NCI-H1092 (cell line): ENCODE data around the gene ZNF467.

Experiments
- DNase-seq: peaks from one replicate; lab custom pipeline; 2025; lab: John Stamatoyannopoulos, UW

Gene ZNF467

DNA sequence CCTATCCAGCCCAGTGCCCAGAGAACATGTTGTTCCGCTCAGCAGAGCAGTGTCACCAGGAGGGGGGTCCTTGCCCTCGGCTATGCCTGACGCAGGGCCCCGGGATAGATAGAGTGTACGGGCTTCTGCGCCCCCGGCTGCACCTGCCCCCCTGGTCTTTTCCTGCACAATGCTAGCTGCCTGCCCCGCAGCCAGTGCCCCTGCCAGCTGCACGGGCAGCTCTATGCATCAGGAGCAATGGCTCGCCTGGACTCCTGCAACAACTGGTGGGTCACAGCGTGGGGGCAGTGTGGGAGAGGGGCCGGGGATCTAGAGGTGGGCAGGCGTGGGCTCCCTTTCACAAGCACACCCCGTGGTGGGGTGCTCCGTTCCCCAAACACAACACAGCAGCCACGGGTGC, 33.3 kb upstream of the ZNF467 start:
- DNase-seq, result no peak

DNA sequence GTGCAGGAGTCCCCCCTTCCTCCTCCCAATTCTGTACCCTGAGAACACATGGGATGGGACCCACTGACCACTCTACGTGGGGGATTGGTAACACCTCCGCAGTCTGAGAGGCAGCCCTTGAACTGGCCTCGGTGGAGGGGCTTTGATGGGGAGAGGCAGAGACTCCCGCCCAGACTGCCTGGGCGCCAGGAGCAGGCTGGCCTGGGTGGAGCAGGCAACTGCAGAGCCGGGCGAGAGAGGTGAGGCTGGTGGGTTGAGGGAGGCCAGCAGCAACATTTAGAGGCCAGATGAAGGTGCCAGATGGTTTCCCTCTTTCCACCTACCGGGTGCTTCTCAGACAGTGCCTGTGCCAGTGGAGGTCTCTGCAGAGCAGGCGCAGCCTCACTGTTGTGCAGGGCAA, 30.7 kb upstream of the ZNF467 start:
- no peak for DNase-seq

DNA sequence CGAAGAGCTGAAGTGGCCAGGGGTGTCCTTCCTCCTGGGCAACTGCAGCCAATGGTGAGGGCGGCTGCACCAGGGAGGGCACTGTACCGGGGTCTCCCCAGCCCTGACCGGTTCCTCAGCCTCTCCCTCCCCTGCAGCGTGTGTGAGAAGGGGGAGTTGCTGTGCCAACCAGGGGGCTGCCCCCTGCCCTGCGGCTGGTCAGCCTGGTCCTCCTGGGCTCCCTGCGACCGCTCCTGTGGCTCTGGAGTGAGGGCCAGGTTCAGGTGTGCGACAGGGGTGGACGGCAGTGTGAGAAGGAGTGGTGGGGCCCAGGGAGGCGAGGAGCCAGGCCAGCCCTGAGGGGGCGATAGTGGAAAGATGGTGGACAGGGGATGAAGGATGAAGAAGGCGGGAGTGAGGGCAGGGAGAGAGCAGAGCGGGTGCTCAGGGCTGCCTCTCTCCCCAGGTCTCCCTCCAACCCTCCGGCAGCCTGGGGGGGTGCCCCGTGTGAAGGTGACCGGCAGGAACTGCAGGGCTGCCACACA, 30.2 kb upstream of the ZNF467 start:
- DNase-seq, result no peak

DNA sequence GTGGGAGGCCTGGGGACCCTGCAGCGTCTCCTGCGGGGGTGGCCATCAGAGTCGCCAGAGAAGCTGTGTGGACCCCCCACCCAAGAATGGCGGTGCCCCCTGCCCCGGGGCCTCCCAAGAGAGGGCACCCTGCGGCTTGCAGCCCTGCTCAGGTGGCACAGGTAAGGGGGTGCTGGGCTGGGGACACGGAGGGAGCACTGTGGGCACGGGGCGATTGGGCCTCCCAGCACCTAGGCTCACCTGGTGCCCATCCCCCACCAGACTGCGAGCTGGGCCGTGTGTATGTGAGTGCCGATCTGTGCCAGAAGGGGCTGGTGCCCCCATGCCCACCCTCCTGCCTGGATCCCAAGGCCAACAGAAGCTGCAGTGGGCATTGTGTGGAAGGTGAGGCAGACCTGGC, 29.6 kb upstream of the ZNF467 start:
- DNase-seq, result no peak

DNA sequence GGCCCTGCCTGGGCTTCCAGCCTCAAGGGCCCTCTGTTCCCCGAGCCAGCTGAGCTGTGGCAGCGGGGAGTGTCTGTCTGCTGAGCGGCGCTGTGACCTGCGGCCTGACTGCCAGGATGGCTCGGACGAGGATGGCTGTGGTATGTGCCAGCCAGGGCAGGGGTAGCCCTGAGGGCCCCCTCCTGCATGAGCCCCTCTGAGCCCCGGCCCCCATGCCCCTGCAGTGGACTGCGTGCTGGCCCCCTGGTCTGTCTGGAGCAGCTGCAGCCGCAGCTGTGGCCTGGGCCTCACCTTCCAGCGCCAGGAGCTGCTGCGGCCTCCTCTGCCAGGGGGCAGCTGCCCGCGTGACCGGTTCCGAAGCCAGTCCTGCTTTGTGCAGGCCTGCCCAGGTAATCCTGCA, 28.4 kb upstream of the ZNF467 start:
- no peak for DNase-seq

DNA sequence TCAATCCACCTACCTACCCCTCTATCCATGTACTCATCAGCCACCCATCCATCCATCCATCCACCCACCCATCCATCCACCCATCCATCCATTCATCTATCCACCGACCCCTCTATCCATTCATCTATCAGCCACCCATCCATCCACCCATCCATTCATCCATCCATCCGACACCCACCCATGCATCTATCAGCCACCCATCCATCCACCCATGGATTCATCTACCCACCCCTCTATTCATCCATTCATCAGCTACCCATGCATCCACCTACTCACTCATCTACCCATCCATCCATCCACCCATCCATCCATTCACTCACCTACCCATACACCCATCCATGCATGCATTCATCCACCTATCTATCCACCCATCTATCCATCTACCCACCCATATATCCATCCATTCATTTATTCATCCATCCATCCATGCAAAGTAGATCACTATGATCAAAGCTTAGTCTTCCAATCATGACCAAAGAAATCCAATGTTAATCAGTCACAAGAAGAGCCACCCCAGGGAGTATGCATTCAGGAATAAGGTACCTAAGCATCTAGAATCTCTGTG, 27.7 kb upstream of the ZNF467 start:
- DNase-seq, result no peak

DNA sequence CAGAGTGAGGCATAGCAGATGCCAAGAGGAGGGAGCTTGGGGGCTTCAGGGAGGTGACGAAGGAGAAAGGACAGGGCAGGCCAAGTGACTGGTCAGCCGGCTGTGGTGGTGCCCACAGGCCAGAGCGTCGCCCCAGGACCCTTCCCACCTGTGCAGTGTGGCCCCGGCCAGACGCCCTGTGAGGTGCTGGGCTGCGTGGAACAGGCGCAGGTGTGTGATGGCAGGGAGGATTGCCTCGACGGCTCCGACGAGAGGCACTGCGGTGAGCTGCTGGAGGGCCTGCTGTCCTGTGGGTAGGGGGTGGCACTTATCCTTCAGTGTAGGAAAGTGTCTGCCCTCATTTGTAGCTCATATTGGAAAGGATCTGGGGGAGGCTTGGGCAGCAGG, 26.8 kb upstream of the ZNF467 start:
- no peak for DNase-seq

DNA sequence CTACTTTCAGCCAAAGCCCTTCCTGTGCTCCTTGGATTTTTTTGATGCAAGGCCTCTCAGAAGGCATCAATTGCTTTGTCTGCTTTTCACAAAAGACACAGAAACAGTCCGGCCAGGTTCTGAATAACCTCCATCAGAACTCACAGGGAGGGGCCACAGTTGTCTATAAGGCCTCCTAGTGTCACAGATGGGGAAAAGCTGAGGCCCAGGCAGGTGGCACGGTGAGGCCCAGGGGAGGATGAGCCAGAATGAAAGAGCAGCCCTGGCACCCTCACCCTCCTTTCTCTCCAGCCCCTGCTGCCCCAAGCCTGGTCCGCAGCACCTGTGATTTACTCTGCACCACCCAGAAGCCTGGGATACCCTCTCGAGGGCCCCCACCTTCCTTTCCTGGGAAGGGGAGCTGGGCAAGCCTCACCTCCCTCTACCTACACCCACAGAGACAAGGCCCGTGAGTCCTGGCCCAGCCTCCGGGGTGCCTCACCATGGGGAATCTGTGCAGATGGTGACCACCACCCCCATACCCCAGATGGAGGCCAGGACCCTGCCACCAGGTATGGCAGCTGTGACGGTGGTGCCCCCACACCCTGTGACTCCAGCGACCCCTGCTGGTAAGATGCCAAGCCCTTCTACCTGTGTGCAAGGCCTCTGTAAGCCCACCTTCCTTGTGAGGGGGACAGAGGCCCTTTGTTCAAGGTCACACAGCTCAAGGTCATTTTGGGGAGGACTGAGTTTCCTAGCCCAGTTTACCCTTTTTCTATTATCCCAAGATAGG, 26.2 kb upstream of the ZNF467 start:
- DNase-seq, result no peak

DNA sequence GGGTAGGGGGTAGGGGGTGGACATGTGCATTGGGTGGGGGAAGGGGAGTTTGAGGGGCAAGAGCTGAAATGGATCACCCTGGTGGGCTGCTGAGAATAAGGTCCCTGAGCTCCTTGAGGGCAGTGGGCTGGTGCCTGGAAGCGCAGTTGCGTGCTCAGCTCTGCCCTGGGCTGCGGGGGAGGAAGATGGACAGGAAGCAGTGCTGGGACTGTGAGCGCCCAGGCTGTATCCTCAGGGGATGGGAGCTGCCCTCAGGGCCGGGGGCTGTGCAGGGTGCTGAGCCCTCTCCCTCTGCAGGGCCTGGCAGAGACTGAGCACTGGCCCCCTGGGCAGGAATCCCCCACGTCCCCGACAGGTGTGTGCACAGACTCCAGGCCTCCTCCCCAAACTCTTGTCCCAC, 24.4 kb upstream of the ZNF467 start:
- no peak for DNase-seq

DNA sequence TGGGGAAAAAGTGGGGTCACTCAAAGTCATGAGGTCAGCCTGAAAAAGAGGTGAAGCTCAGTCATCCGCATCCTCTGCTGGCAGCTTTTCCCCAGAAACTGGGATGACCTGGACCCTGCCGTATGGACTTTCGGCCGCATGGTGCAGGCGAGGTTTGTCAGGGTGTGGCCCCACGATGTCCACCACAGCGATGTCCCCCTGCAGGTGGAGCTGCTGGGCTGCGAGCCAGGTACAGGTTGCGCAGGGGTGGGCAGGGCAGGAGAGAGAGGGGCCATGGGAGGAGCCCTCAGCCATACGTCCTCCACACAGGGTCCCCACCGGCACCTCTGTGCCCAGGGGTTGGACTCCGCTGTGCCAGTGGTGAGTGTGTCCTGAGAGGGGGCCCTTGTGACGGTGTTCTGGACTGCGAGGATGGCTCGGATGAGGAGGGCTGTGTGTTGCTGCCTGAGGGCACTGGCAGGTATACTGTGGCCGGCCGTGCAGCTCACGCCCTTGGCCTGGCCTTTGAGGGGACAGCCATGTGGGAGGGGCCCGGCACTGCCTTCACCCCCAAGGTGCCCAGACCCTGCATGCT, 23.0 kb upstream of the ZNF467 start:
- no peak for DNase-seq

DNA sequence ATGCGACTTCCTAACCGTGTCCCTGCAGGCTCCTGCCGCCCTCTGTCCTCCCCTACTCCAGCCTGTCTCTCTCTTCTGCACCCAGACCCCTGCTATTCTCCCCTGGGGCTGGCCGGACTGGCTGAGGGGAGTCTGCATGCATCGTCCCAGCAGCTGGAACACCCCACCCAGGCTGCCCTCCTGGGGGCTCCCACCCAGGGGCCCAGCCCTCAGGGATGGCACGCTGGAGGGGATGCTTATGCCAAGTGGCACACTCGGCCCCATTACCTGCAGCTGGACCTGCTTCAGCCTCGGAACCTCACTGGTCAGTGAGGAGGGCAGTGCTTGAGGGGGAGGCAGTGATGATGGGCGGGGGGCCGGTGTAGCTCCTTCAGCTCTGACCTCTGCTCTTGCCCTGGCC, 21.7 kb upstream of the ZNF467 start:
- DNase-seq, result no peak

DNA sequence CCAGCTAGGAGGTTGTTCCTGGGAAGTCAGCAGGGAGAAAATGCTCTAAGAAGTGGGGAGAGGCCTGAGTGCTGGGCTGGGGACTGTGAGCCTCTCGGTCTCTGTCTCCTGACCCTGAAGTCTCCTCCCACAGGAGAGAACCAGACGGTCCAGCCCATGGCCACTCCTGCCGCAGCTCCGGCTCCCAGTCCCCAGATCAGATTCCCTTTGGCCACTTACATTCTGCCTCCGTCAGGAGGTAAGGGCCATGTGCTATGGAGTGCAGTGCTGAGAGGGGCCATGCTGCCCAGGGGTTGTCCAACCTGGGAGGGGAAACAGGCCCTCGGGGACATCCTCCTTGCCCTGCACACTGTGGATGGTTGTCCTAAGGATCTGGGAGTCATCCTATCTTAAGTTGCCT, 21.3 kb upstream of the ZNF467 start:
- no peak for DNase-seq

DNA sequence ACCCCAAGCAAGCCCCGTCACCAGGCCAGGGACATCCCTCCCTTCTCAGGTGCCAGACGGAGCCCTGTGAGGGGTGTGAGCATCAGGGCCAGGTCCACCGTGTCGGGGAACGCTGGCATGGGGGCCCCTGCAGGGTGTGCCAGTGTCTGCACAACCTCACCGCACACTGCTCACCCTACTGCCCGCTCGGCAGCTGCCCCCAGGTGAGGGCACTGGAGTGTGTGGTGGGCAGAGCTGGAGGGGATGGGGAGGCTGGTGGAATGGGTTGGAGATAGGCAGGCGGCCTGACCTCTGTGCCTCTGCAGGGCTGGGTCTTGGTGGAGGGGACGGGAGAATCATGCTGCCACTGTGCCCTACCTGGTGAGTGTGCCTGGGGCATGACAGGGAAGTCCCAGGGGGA, 19.9 kb upstream of the ZNF467 start:
- no peak for DNase-seq

DNA sequence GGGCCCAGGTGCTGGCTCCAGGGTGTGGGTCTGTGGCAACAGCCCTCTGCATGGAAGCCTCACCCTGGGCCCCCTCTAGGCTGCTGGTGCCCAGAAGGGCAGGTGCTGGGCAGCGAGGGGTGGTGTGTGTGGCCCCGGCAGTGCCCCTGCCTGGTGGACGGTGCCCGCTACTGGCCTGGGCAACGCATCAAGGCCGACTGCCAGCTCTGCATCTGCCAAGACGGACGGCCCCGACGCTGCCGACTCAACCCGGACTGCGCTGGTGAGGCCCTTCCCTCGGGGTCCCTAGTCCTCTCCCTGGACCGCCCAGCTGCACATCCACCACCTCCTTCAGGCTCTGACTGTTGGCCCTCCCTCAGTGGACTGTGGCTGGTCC, 18.8 kb upstream of the ZNF467 start:
- no peak for DNase-seq

DNA sequence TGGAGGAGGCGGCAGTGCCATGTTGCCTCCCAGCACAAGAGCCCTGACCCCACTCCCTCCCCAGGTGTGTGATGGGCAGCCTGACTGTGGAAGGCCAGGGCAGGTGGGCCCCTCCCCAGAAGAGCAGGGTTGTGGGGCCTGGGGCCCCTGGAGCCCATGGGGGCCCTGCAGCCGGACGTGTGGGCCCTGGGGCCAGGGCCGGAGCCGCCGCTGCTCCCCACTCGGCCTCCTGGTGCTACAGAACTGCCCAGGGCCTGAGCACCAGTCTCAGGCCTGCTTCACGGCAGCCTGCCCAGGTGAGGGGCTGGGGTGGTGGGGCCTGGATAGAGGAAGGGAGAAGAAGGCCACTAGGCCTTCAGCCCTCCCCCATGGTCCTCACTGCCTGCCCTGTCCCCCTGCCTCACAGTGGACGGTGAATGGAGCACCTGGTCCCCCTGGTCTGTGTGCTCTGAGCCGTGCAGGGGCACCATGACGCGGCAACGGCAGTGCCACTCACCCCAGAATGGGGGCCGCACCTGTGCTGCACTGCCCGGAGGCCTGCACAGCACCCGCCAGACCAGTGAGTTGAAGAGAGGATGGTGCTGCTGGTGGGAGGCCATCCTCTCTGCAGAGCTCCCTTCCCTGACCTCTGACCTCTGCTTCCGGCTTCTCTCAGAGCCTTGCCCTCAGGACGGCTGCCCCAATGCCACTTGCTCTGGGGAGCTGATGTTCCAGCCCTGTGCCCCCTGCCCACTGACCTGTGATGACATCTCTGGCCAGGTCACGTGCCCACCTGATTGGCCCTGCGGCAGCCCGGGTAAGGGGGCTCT, 18.2 kb upstream of the ZNF467 start:
- no peak for DNase-seq

DNA sequence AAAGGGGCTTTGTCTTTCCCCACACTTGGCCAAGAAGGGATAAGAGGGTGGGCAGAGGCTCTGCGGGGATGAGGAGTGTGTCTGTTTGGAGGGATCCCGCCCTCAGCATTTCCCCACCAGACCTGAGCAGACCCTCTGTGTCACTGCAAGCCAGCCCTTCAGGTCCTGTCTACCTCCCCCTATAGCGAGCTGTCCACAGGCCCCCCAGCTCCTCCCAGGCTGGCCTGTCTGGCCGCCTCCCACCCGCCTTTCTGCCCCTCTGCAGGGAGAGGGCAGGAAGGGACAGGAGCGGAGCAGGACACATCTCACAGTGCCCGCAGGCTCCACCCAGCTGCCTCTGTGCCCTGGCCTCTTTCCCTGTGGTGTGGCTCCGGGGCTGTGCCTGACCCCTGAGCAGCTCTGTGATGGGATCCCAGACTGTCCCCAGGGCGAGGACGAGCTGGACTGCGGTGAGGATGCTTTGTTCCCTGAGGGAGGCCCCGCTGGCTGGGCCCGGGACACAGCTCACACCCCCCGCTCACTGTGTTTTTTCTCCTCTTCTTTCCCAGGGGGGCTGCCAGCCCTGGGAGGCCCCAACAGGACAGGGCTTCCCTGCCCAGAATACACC, 17.5 kb upstream of the ZNF467 start:
- DNase-seq, result no peak

DNA sequence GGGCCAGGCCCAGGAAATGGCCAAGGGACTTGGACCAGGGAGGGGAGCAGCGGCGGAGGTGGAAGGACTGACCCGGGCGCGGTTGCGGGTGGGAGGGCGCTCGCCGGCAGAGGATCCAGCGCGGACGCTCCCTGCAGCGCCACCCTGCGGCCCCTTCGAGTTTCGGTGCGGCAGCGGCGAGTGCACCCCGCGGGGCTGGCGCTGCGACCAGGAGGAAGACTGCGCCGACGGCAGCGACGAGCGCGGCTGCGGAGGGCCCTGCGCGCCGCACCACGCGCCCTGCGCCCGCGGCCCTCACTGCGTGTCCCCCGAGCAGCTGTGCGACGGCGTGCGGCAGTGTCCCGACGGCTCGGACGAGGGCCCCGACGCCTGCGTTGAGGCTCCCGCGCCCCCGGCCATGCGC, 16.8 kb upstream of the ZNF467 start:
- DNase-seq, result no peak

DNA sequence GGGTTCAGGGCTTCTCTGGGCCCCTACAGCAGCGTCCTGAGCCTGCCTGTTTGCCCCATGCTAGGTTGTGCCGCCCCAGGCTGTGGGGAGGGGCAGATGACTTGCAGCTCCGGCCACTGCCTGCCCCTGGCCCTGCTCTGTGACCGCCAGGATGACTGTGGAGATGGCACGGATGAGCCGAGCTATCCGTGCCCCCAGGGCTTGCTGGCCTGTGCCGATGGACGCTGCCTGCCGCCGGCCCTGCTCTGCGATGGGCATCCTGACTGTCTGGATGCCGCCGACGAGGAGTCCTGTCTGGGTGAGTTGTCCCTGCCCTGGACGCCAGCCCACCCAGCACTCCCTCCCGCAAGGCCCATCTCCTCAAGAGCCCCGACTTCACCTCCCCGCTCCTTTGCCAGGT, 15.7 kb upstream of the ZNF467 start:
- no peak for DNase-seq

DNA sequence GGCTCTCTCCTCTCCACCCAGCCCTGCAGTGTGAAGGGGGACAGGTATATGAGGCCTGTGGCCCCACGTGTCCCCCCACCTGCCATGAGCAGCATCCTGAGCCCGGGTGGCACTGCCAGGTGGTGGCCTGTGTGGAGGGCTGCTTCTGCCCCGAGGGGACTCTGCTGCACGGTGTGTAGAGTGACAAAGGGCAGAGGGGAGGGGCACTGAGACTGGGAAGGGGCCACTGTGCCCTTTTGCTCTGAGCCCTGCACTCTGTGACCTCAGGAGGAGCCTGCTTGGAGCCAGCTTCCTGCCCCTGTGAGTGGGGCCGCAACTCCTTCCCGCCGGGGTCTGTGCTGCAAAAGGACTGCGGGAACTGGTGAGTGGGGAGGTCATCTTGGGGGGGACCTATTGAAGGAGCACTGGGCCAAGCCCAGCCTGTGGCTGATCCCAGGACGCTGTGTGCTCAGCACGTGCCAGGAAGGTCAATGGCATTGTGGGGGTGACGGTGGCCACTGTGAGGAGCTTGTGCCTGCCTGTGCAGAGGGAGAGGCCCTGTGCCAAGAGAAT, 15.0 kb upstream of the ZNF467 start:
- no peak for DNase-seq

DNA sequence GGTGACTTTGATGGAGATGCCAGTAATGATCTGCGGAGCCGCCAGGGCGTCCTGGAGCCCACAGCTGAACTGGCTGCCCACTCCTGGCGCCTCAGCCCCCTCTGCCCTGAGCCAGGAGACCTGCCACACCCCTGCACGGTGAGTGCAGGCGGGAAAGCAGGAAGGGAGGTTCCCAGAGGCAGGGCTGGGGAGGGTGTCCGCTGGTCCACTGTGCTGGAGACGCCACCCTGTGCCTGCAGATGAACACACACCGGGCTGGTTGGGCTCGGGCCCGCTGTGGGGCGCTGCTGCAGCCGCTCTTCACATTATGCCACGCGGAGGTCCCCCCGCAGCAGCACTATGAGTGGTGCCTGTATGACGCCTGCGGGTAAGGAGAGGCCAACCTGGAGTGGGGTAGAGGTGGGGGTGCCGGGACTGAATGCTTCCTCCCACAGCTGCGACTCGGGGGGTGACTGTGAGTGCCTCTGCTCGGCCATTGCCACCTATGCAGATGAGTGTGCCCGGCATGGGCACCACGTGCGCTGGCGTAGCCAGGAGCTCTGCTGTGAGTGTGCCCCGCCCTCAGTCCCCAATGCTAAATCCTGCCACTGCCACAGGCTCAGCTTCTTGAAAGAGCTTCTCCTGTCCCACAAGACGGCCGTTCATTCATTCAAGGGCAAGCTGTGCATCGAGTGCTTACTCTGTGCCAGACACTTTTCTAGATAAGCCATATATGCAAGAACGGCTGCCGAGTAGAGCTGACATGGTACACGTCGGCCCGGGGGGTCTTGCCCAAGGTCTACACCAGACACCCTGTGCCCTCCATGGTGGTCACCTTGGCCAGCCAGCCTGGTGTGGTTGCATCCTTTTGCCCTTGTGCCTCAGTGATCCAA, 14.3 kb upstream of the ZNF467 start:
- DNase-seq, result no peak

DNA sequence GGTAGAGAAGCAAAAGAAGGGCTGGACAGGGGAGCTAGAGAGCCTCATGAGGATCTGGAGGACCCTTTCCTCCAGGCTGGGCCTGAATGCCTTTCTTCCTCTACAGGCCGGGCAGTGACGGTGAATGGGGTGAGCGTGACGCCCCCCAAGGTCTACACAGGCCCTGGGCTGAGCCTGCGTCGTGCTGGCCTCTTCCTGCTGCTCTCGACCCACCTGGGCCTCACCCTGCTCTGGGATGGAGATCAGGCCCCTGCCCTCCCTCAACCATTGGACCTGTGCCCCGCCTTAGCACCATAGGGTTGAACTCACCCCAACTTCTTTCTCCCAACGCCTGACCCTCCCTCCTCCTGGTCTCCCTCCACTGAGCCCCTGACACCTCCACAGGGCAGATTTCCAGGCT, 12.6 kb upstream of the ZNF467 start:
- no peak for DNase-seq
